Esophagus squamous epithelium (tissue), 5 donors: ENCODE data around the gene ARFGAP1. TPM values are rescaled to one million over a fixed set of nuclear protein-coding genes. Genes with fewer than 3 reads are reported as not detected.

Experiments used
- DNase-seq: peaks from one replicate; lab custom pipeline; 2025; lab: John Stamatoyannopoulos, UW
- H3K27ac ChIP-seq, 4 donors: fragments of 200-600 bp; sonication (generic); one replicate each; pipeline ENCODE4 v1.5.1; 2016 to 2019; ENCODE audit warnings: mild to moderate bottlenecking in 1 of 4
- H3K27me3 ChIP-seq, 4 donors: fragments of 200-600 bp; sonication (generic); 1 replicate in 3 of 4; 2 replicates in 1 of 4; pipeline versions ENCODE4 v1.5.1 to v1.6.0; 2017 to 2021; ENCODE audit warnings: antibody characterized with exemption in 1 of 4
- H3K36me3 ChIP-seq, 3 donors: fragments of 200-600 bp; sonication (generic); one replicate each; pipeline ENCODE4 v1.5.1; 2016 to 2019
- H3K4me1 ChIP-seq, 3 donors: fragments of 200-600 bp; sonication (generic); one replicate each; pipeline ENCODE4 v1.5.1; 2017 to 2019
- H3K4me3 ChIP-seq, 4 donors: fragments of 200-600 bp; sonication (generic); 1 replicate in 3 of 4; 2 replicates in 1 of 4; pipeline ENCODE4 v1.5.1; 2016 to 2019; ENCODE audit warnings: mild to moderate bottlenecking in 2 of 4, moderate library complexity in 1 of 4
- H3K9me3 ChIP-seq, 3 donors: fragments of 200-600 bp; sonication (generic); one replicate each; pipeline ENCODE4 v1.5.1; 2016 to 2019
- POLR2A ChIP-seq, 4 donors: fragments of 450-650 bp; IDR thresholded peaks; one replicate each; pipeline ENCODE4 v1.6.1; 2017; ENCODE audit warnings: antibody characterized with exemption in 4 of 4, mild to moderate bottlenecking in 4 of 4, moderate library complexity in 3 of 4
- WGBS, 2 donors: methylation state at CpG; one replicate each; pipeline ENCODE4 v1.1.5; 2018; 5-methylcytosine and 5-hydroxymethylcytosine counted together
- intact Hi-C: fragments of 100-400 bp; cut with DNase I; formaldehyde crosslinking; loops from one replicate; pipeline ENCODE4 v1.15.0; 2022
- total RNA-seq, 4 donors: library from RNA; depleted of rRNA; stranded (reverse); fragments of >200 nt; gene quantifications; one replicate each; pipeline ENCODE4 v1.1.0, GENCODE V29; 2016
- TF ChIP-seq, protein P1 (sequence below), 6 experiments: fragments of 450-650 bp in 4 of 6; fragments of 200-600 bp in 2 of 6; sonication (generic) in 2 of 6; IDR thresholded peaks; one replicate each; pipeline ENCODE4 v1.5.1; 2016 to 2019; ENCODE audit warnings: antibody characterized with exemption in 6 of 6, mild to moderate bottlenecking in 4 of 6, moderate library complexity in 4 of 6
- donor health status: DM: yes; HTN: yes; CAD: no.

Gene ARFGAP1
- total RNA-seq, 4 donors from 2014 or later: 18.4 to 37.4 (median 30.7) TPM

GRCh38 chr20:63289311-63290135 is 16.9 kb downstream of the ARFGAP1 start:
- H3K36me3 ChIP-seq: peaks cover 9 to 49% (median 27%) of the 10 kb centered on the region in 3 donors
- TF ChIP-seq POLR2A (IDR thresholded peaks at IDR 0.05): no peak
- TF ChIP-seq, protein P1, sequence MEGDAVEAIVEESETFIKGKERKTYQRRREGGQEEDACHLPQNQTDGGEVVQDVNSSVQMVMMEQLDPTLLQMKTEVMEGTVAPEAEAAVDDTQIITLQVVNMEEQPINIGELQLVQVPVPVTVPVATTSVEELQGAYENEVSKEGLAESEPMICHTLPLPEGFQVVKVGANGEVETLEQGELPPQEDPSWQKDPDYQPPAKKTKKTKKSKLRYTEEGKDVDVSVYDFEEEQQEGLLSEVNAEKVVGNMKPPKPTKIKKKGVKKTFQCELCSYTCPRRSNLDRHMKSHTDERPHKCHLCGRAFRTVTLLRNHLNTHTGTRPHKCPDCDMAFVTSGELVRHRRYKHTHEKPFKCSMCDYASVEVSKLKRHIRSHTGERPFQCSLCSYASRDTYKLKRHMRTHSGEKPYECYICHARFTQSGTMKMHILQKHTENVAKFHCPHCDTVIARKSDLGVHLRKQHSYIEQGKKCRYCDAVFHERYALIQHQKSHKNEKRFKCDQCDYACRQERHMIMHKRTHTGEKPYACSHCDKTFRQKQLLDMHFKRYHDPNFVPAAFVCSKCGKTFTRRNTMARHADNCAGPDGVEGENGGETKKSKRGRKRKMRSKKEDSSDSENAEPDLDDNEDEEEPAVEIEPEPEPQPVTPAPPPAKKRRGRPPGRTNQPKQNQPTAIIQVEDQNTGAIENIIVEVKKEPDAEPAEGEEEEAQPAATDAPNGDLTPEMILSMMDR (IDR thresholded peaks at IDR 0.05): no peak
- peaks cover 0 to 9% (median 0%) of the 10 kb centered on the region in 3 donors for H3K4me1 ChIP-seq
- no peaks in the 10 kb centered on the region for H3K9me3 ChIP-seq
- H3K4me3 ChIP-seq: no peak overlapping the region
- no peak for DNase-seq
- intact Hi-C loops: no loop called here
- peaks cover 0 to 33% (median 0%) of the 10 kb centered on the region in 4 donors for H3K27me3 ChIP-seq
- WGBS, 2 donors: 75 to 89% methylated on average over 7 to 10 of the region's 25 CpGs
- H3K27ac ChIP-seq: no peak overlapping the region

- peaks cover 0 to 40% (median 1%) of the 10 kb centered on the region in 4 donors for H3K27me3 ChIP-seq
- intact Hi-C loops: no loop called here
- H3K27ac ChIP-seq: no peak overlapping the region
- H3K4me3 ChIP-seq: no peak overlapping the region
- WGBS, 2 donors: 80% methylated on average over 1 of the region's 17 CpGs; no CpG with 5 or more reads in 1 of the 2 donors
- TF ChIP-seq, protein P1 (IDR thresholded peaks at IDR 0.05): no peak
- no peak for TF ChIP-seq POLR2A (IDR thresholded peaks at IDR 0.05)
- H3K9me3 ChIP-seq: no peaks in the 10 kb centered on the region
- DNase-seq: no peak
- H3K4me1 ChIP-seq: peaks cover 0 to 9% (median 0%) of the 10 kb centered on the region in 3 donors
- peaks cover 9 to 42% (median 27%) of the 10 kb centered on the region in 3 donors for H3K36me3 ChIP-seq
Observed at GRCh38 chr20:63290136-63290676, 17.6 kb downstream of the ARFGAP1 start.

- no CpG with 5 or more reads among the region's 26 CpGs for WGBS, 2 donors
- H3K4me1 ChIP-seq: peaks cover 0 to 9% (median 0%) of the 10 kb centered on the region in 3 donors
Observed at GRCh38 chr20:63290677-63291472, 18.3 kb downstream of the ARFGAP1 start.

DNA sequence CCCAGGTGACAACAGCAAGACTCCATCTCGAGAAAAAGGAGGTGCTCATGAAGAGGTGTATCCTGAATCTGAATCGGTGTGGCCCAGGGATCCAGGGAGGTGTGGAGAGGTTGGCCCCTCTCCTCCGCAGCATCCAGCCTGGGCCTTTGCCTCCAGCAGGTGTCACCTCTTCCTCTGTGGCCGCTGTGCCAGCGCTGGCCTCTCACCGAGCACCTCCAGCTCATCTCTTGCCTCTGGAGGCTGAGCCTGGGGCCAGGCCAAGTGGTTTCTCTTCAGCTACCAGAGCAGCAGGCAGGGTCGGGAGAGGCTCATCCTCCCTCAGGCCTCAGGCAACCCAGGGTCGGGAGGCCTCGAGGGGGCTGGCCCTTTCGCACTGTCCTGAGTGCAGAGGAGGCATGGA is 19.2 kb downstream of the ARFGAP1 start:
- peaks cover 0 to 56% (median 4%) of the 10 kb centered on the region in 4 donors for H3K27me3 ChIP-seq
- WGBS, 2 donors: 75 to 100% methylated on average over 1 to 3 of the region's 10 CpGs

More at GRCh38 chr20:63290677-63291472, 18.3 kb downstream of the ARFGAP1 start:
- intact Hi-C loops: no loop called here
- DNase-seq: no peak
- Histone ChIP-seq H3K4me3 (no peak overlapping the region), H3K27ac (no peak overlapping the region), H3K27me3 (peaks cover 0 to 47% (median 1%) of the 10 kb centered on the region in 4 donors), H3K36me3 (peaks cover 8 to 35% (median 24%) of the 10 kb centered on the region in 3 donors), H3K9me3 (no peaks in the 10 kb centered on the region)
- TF ChIP-seq, protein P1 (IDR thresholded peaks at IDR 0.05): peak; percentile 17 to 89 (median 72)
- no peak for TF ChIP-seq POLR2A (IDR thresholded peaks at IDR 0.05)

More for the DNA sequence above, 19.2 kb downstream of the ARFGAP1 start:
- Histone ChIP-seq H3K27ac (no peak overlapping the region), H3K4me3 (no peak overlapping the region), H3K9me3 (no peaks in the 10 kb centered on the region), H3K4me1 (peaks cover 0 to 9% (median 0%) of the 10 kb centered on the region in 3 donors), H3K36me3 (peaks cover 0 to 26% (median 15%) of the 10 kb centered on the region in 3 donors)
- DNase-seq: no peak
- intact Hi-C loops: no loop called here
- TF ChIP-seq, protein P1 (IDR thresholded peaks at IDR 0.05): no peak
- TF ChIP-seq POLR2A (IDR thresholded peaks at IDR 0.05): no peak
